ENCODE results near the gene FBXL17. TPM values are rescaled to one million over a fixed set of nuclear protein-coding genes. Genes with fewer than 3 reads are reported as not detected.

The FBXL17 gene
- total RNA-seq, 1 donor from 2014 or later: 4.2 TPM

GRCh38 chr5:108257996-108258395 is 123.9 kb downstream of the FBXL17 start:
- TF ChIP-seq CTCF (conservative IDR thresholded peaks at IDR 0.05; ENCODE audit: low read depth, low read length): no peak
- H3K4me3 ChIP-seq (ENCODE audit: low read depth, low read length): no peak overlapping the region
- DNase-seq (ENCODE audit: low read depth): no peak

- H3K4me3 ChIP-seq (ENCODE audit: low read depth, low read length): no peak overlapping the region
- DNase-seq (ENCODE audit: low read depth): no peak
- TF ChIP-seq CTCF (conservative IDR thresholded peaks at IDR 0.05; ENCODE audit: low read depth, low read length): no peak
Measured at GRCh38 chr5:108255468-108255867, 126.4 kb downstream of the FBXL17 start.

DNA sequence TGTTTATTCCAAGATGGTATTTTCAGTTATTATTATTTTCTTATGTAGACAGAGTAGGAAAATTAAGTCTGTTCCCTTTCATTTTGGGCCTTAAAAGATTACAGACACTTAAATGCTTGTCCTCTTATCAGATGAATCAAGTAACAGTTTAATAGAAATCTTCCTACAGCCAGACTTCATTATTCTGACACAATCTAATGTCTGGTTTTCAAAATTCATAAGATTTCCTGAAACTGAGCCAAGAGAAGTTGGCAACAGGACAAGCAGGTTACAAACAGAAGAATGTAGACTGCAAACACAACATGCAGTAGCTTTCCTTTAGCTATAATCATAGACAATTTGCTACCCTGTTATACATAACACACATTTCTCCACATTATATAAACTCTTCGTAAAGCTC is 130.5 kb downstream of the FBXL17 start:
- H3K4me3 ChIP-seq (ENCODE audit: low read depth, low read length): no peak overlapping the region
- DNase-seq (ENCODE audit: low read depth): no peak
- no peak for TF ChIP-seq CTCF (conservative IDR thresholded peaks at IDR 0.05; ENCODE audit: low read depth, low read length)

- H3K4me3 ChIP-seq (ENCODE audit: low read depth, low read length): no peak overlapping the region
- no peak for DNase-seq (ENCODE audit: low read depth)
- TF ChIP-seq CTCF (conservative IDR thresholded peaks at IDR 0.05; ENCODE audit: low read depth, low read length): no peak
Measured at GRCh38 chr5:108249785-108250426, 132.0 kb downstream of the FBXL17 start.

- TF ChIP-seq CTCF (conservative IDR thresholded peaks at IDR 0.05; ENCODE audit: low read depth, low read length): no peak
- DNase-seq (ENCODE audit: low read depth): no peak
- H3K4me3 ChIP-seq (ENCODE audit: low read depth, low read length): no peak overlapping the region
Measured at GRCh38 chr5:108249095-108249784, 132.7 kb downstream of the FBXL17 start.

DNA sequence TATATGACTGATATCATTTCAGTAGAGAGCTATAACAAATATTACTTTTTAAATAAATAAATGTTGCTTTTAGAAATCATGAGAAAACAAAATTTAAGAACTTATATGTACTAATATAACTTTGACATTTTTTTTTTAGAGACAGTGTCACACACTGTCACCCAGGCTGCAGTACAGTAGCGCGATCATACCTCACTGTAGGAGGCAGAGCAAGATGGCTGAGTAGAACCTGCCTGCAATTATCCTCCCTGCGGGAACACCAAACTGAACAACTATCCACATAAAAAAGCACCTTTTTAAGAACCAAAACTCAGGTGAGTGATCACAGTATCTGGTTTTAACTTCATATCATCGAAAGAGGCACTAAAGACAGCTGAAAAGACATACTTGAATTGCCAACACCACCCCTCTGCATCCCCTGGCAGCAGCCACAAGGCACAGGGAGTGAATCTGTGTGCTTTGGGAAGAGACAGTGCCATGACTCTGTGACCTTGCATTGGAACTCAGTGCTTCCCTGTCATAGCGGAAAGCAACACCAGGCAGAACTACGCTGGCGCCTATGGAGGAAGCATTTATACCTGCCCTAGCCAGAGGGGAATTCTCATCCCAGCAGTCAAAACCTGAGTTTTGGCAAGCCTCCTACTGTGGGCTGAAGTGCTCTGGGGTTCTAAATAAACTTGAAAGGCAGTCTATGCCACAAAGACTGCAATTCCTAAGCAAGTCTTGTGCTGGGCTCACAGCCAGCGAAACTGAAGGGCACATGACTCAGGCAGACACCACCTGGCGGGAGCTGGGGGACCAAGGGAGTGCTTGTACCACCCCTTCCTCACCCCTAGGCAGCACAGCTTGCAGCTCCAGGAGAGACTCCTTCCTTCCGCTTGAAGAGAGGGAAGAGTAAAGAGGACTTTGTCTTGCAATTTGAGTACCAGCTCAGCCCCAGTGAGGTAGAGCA is 142.7 kb downstream of the FBXL17 start:
- no peak for TF ChIP-seq CTCF (conservative IDR thresholded peaks at IDR 0.05; ENCODE audit: low read depth, low read length)
- no peak for DNase-seq (ENCODE audit: low read depth)
- no peak overlapping the region for H3K4me3 ChIP-seq (ENCODE audit: low read depth, low read length)

Data from epithelial cell of proximal tubule (primary cell).